Measurements from ENCODE around the gene DYNC1LI2.
A peak's percentile ranks its signal among the peaks of the same experiment; 100 is the strongest.
"Not testable (repeated sequence)": the region's sequence is repeated elsewhere in the genome, so short reads cannot be mapped to it uniquely, and the experiment has no call there.

DYNC1LI2 gene

DNA sequence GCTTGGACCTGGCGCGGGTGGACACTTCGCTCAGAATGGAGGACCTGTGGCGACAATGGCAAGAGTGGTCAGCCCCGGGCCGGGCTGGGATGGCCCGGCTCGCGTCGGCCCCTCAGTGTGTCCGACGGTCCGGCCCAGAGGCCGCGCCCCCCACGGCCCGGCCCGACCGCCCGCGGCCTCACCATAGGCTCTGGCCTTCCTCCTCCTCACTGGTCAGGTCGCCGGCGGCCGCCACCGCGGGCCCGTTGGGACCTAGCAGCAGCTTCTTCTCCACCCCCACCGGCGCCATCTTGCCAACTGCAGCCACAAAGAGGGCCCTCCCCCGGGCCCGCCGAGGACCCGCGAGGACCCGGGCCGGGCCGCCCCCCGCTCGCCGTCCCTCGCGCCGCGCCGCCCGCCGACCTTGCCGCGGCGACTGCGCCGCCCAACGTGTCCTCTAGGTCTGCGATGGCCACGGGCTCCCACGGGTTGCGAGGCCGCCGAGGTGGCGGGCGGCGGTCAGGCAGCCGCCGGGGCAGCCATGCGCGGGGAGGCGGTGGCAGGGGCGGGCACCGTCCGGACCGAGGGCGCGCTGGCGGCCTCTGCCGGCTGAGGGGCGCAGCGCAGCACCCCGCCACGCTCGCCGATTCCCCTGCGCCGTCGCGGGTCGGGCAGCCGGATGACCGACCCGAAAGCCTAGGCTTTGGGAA is at the start of gene DYNC1LI2:
Gene DYNC1LI2, minus strand, starts transcription at position 307 of the 689 bp plus-strand sequence. Its CDS starts 18 bp downstream, at position 289.
- peak; percentile 64 to 75 for DNase-seq (ENCODE audit: low read depth in 1 of 2, low spot score in 1 of 2)

DNA sequence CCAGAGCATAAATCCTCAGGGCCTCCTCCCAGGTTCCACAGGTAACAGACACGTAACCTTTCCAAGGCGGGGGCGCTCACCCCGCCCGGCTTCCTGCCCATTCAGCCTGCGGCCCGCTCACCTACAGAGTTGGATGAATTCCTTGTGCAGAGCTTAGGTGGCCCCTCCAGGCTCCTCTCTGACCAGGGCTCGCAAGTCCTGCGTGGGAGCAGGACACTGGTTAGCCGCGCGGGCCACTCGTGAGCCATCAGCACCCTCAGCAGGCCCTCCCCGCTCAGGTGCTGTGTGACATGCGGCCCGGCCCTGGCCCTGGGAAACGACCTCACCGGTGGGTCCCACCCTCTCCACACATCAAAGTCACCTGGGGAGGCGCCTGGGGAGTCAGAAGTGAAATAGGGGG is 49.4 kb upstream of the DYNC1LI2 start:
- DNase-seq (ENCODE audit: low read depth in 1 of 2, low spot score in 1 of 2), result no peak

DNA sequence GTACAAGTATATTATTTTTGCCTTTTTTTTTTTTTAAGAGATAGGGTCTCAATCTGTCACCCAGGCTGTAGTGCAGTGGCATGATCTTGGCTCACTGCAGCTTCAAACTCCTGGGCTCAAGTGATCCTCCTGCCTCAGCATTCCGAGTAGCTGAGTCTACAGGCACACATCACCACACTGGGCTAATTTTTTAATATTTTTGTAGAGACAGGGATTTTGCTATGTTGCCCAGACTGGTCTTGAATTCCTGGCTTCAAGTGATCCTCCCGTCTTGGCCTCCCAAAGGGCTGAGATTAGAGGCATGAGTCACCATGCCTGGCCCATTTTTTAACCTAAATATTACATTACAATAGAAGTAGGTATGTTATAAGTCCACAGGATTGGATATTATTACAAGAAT is 46.8 kb upstream of the DYNC1LI2 start:
- DNase-seq (ENCODE audit: low read depth in 1 of 2, low spot score in 1 of 2), result no peak

DNA sequence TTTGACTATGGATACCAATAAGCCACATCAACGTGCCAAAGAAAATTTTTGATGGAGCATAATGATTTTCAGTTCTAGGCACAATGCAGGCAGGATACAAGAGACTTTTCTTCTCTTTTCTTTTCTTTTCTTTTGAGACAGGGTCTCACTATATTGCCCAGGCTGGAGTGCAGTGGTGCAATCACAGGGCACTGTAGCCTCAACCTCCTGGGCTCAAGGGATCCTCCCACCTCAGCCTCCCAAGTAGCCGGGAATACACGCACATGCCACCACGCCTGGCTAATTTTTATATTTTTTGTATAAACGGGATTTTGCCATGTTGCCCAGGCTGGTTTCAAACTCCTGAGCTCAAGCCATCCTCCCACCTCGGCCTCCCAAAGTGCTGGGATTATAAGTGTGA is 42.6 kb upstream of the DYNC1LI2 start:
- DNase-seq (ENCODE audit: low read depth in 1 of 2, low spot score in 1 of 2), result not testable (repeated sequence)

DNA sequence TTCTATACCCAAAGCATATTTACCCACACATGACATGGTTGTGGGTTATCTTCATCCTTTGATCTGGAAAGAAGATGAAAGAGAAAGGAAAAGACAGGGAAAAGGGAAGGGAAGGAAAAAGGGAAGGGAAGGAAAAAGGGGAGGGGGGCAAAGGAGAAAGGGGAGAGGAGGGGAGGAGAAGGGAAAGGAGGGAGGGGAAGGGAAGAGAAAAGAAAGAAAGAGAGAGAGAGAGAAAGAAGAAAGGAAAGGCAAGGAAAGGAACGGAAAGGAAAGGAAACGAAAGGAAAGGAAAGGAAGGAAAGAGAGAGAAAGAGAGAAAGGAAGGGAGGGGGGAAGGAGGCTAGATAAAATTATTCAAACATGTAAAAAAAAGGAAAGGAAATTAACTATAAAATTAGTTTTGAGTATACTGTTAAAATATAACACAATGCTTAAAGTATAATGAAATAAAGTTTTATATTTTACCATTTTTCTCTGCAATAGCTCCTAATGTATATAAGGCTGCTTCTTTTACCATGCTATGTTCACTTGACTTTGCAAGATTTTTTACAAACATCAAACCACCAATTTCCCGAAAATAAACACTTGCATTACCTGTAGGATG is 38.8 kb upstream of the DYNC1LI2 start:
- DNase-seq (ENCODE audit: low read depth in 1 of 2, low spot score in 1 of 2), result no peak

DNA sequence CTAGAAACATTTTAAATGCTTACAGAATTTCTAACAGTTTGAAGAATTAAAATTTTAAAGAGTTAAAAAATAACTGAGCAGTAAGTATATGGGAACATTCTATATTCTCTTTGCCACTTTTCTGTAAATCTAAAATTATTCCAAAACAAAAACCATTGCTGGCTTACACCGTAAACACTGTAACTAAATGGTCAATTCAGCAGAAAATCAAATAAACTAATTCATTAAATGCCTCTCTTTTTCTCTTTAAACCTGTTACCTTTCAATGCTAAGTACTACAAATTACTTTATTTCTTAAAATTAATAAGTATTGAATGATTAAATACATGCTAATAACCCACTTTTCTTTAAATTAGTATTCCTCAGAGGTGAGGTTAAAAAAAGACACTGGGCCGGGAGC is 36.0 kb upstream of the DYNC1LI2 start:
- no peak for DNase-seq (ENCODE audit: low read depth in 1 of 2, low spot score in 1 of 2)

DNA sequence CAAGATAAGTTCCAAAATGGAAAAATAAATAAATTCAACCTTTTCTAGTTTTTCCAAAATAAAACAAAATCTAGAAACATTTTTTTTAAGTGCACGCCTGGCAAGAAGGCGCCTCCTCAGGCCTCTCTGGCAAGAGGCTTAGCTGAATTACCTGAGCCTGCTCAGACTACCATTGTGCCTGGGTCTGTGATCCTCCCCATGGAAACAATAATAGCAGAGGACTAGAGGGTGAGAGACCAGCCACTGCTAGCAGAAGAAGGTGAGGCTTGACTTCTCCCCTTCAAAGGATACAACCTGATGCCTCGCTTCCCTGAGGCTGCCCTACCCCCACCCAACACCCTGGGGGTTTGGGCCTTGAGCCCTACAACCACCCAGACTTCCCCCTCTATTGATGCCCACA is 35.1 kb upstream of the DYNC1LI2 start:
- DNase-seq (ENCODE audit: low read depth in 1 of 2, low spot score in 1 of 2), result no peak

DNA sequence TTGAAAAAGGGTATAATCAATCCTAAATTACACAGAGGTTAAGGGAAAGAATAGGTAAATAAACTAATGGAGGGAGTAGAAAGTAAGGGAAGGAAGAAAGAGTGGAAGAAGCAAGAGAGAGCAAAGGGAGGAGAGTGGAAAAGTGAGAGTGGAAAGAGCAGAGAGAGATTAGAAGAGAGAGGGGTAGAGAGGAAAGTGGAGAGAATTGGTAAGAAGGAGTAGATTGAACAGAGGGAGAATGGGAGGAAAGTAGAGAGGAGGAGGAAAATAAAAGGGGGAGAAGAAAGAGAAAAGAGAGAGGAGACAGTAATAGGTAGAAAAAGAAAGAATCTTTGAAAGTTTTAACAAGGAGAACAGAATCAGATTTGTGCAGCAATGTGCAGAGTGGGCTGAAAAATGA is 25.0 kb upstream of the DYNC1LI2 start:
- no peak for DNase-seq (ENCODE audit: low read depth in 1 of 2, low spot score in 1 of 2)

DNA sequence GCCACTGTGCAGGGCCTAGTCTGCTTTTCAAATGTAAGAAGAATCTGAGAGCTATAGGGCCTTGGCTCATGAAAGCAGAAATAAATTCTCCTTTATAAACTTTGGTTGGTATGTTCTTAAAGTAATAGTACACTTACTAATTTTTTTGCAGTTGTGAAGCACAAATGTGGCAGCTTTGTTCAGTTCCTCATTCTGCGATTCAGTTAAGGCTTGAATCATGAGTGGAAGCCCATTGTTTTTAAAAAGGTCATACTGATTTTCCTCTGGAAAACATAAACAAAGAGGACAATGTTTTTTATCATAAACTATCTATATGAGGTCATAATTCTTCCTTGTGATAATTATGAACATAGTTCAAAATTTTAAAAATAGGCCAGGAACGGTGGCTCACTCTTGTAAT is 23.6 kb upstream of the DYNC1LI2 start:
- no peak for DNase-seq (ENCODE audit: low read depth in 1 of 2, low spot score in 1 of 2)

DNA sequence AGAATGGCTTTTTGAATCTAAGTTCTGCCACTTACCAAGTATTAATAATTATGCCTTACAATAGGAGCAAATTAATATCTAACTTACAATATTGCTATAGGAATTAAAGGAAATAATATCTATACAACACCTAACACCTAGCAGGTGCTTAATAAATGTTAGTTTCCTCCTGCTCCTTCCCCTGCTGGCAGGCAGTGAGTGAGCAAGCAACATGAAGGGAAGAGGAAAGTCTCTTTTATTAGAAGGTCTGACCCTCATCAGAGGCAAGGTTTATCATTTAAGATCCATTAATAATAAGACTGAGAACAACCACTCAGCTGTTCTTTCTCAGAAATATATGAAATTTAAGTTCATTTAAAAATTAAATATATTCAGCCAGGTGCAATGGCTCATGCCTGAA is 6.7 kb upstream of the DYNC1LI2 start:
- DNase-seq (ENCODE audit: low read depth in 1 of 2, low spot score in 1 of 2), result no peak

DNA sequence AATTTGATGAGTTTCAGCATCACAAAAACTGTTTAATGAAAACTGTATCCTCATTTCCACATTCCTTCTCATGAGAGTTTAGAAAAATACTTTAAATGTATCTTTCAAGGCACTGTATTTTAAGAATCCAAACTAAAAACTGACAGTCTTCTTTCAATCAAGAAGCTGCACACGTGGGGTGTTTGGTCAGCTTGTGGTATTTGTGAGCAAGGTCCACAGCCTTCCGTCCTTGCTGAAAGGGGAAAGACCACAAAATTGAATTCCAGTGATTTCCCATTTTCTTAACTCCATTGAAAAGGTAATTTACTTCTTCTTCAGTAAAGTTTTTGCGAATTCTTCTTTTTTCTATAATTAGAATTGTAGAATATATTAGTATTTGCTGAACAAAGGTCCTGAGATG is 3.4 kb upstream of the DYNC1LI2 start:
- no peak for DNase-seq (ENCODE audit: low read depth in 1 of 2, low spot score in 1 of 2)

DNA sequence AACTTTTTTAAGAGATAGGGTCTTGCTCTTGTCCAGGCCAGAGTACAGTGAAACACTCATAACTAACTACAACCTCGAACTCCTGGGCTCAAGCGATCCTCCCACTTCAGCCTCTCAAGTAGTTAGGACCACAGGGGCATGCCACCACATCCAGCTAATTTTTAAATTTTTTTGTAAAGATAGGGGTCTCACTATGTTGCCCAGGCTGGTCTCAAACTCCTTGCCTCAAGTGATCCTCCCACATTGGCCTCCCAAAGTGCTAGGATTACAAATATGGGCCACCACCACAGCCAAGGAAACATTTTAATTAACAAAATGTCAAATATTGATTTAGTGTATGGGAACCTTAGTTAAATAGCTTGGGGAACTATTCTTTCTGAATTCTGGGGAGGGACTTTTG is 2.8 kb upstream of the DYNC1LI2 start:
- no peak for DNase-seq (ENCODE audit: low read depth in 1 of 2, low spot score in 1 of 2)

DNA sequence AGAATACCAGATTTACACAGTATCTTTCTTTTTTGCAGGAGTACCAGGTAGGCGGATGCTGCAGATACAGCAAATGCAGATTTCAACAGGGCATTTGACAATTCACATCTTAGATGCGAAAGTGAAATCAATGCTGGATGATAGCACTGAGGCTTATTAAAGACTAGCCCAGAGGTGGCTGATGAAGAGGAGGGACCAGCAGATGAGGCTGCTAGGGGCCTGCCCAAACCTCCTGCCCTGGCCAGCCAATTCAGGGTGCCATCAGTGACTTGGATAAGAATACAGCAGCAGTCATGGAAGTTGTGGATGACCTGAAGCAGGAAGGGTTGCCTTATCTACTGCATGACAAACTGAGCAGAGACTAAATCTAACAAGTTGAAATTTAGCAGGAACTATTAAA is 1.5 kb upstream of the DYNC1LI2 start:
- DNase-seq (ENCODE audit: low read depth in 1 of 2, low spot score in 1 of 2), result no peak

DNA sequence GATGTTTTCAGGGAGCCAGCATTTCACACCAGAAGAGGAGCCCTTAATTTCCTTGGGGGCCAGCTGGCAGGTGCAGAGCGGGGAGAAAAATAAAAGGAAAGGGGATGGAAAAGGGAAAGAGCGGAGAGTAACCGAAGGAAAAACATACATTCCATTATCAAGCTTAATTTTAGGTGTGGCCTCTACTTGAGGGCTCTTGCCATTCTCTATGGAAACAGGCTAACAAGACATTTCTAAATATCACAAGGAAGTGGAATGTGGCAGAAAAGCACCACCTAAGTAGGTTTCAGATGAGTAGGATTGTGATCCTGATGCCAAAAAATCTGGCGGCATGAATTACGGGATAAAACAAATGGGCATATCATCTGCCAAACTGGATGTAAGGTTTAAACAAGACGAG is 970 bp upstream of the DYNC1LI2 start:
- no peak for DNase-seq (ENCODE audit: low read depth in 1 of 2, low spot score in 1 of 2)

DNA sequence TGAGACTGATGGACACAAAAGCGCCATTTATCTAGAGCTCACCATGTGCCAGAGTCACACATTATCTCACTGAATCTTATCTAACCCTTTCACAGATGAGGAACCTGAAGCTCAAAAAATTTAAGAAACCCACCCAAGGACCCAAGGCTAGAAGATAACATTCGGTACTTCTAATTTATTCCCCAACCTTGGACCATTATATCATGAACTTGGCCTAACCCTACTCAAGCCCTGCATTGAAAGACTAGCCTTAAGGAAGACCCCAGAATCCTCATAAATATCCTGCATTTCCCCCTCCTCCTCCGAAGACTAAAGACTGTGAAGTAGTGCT is 548 bp upstream of the DYNC1LI2 start:
- no peak for DNase-seq (ENCODE audit: low read depth in 1 of 2, low spot score in 1 of 2)

DNA sequence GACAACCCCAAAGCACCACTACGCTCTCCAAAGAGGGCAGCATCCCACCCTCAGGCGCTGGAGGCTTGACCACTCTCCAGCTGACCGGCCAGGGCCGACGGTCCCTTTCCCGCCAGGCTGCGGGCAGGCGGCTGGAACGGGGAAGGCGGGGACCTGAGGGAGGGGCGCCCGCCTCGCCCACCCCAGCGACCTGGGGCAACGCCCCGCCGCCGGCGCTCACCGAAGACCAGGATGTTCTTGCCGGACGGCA is 431 bp downstream of the DYNC1LI2 start:
- DNase-seq (ENCODE audit: low read depth in 1 of 2, low spot score in 1 of 2), result no peak

DNA sequence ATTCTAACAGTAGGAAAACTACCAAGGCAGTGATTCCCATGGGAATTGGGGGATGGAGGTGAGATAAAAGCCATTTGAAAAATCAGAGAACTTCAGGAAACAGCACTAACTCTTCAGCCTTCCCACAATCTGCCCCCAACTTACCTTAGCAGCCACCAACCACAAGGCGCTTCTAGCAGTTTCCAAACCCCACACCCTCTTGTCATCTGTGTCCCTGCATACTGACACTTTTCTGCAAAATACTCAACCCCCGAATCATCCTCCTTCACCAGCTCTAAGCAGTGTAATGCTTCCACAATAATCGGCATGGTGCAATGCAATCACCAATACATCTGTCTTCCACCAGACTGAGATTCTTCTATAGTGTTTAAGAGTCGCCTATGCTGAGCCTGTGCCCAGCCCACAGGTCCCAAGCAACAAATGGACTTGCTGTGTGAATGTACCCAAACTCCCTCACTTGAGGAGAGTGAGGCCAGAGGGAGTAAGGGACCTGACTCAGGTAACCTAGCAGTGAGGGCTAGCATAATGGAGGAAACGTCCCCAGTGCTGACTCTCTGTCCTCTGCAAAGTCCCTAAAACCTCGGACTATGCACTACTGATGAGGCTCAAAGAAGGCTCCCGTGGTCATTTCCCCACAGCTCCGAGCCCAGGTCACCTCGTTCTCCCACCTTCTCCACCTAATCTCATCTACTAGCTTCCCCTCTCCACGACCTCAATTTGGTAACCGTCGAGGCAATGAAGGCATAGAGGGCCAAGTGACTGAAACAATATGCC is 943 bp downstream of the DYNC1LI2 start:
- DNase-seq (ENCODE audit: low read depth in 1 of 2, low spot score in 1 of 2), result no peak

DNA sequence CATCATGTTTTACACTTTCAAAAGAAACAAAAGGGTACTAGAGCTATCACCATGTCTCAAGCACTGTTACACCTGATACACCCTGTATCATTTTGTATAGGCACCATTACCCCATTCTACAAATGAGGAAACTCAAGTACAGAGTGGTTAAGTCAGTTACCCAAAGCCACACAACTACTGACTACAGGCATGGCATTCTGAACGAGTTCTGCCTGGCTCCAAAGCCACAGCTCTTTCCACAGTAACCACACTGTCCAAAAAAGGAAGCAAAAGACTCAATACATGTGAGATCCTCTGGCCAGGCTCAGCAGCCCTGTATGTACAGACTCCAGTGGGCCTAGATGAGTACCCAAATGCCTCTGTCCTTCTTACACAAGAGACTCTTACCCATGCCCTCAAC is 4.7 kb downstream of the DYNC1LI2 start:
- no peak for DNase-seq (ENCODE audit: low read depth in 1 of 2, low spot score in 1 of 2)

DNA sequence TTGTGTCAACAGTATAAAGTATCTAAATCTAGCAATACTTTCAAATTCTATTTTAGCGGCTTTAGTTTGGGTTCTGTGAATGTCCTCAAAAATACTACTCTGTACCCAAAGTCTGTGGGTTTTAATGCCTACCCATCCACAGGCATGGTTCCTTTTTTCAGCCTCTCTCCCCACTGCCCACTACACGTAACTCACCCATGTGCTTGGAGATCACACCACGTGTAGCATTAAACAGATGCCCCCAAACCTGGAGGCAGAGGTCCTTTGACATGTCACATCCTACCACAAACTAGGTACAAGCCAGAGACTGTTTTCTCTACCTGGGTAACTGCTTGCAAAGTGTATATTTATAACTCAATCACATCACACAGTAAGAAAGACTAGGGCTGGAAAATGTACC is 5.4 kb downstream of the DYNC1LI2 start:
- no peak for DNase-seq (ENCODE audit: low read depth in 1 of 2, low spot score in 1 of 2)

DNA sequence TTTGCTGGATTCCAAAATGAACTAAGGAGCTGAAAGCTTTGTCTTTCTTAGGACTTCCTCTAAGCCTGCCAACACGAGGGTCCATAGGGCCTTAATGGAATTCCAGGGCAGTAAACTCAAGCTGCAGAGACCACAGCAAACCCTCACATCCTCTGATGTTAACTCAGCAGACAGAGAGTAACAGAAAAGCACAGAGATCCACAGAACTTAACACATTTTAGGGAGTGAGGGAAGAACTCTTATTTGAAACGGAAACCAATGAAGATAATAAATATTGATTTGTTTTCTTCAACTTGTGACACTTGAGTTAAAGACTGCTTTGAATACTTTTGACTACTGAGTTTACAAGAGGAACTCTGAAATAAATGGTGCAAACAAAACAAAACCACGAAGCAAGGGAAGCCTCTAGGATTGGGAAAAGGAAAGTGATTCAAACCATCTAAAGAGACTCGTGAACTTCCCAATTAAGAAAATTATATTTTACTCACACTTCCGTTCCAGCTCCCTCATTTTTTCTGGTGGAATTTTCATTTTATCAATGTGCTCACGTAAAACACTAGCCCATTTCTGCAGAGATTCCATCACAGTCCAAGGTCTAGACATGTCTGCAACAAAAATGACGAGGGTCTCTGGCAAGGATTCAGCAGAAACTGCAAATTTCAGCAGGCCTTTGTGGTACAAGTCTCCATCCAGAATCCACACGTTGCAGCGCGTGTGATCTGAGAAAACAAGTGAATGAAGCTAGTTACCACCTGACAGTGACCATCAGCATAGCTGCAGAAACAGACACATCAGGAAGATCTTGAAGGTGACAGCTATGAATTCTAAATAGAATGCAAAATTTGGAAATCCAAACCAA is 9.2 kb downstream of the DYNC1LI2 start:
- DNase-seq (ENCODE audit: low read depth in 1 of 2, low spot score in 1 of 2), result no peak

DNA sequence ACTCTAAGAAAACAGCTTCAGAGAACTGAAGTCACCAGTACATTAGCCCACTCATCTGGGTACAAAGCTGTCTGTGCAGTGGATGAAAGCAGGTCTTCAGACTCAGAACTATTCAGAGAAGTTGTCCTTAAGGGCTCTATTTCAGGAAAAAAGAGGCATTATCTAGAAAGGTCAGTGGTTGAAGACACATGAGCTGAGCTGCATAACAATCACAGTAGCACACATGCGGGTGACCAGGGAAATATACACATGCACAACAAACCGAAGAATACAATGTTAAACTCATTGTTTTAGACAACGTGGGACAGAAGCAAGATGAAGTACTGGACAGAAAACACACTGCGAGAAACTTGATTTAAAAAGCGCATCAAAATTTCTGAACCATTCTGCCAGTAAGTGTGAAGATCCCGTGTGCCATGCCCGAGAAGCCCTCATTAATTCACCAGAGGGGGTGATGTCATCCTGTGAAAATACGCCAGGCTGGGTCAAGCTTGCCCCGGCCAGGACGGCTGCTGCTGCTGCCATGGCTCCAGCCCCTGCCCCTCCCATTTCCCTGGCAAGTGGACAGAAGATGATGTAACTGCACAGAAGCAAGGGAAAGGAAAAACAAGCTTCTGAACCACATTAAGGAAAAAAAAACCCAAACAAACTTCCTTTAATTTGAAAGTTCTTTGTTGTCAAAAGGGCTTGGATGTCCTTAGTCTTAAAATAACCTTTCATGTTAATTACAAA is 10.1 kb downstream of the DYNC1LI2 start:
- DNase-seq (ENCODE audit: low read depth in 1 of 2, low spot score in 1 of 2), result no peak

Data from stimulated activated CD4-positive, alpha-beta T cell treated with anti-CD3 and anti-CD28 coated beads, Interleukin-15, amount 100 ng/mL, for 1 hour (primary cell).